HG03558 (cell line): Measurements from ENCODE around the gene BCL2L12.
"Not testable (repeated sequence)": the region's sequence is repeated elsewhere in the genome, so short reads cannot be mapped to it uniquely, and the experiment has no call there.

Experiments
- ATAC-seq: cut with Tn5 transposase; IDR thresholded peaks from one replicate; pipeline ENCODE4 v1.9.1; 2021; ENCODE audit warnings: moderate number of reproducible peaks; ENCODE audit not compliant: unreplicated experiment; ENCODE audit errors: extremely low read depth

BCL2L12 gene

GRCh38 chr19:49665351-49666119 lies at the start of gene BCL2L12, which contains the start of gene IRF3:
BCL2L12 (plus strand) TSS chr19:49665933; CDS start chr19:49666693, 760 bp downstream.
IRF3 (minus strand) TSS chr19:49665857; CDS start chr19:49664838, 1,019 bp downstream.
- ATAC-seq = peak; percentile 58

- no peak for ATAC-seq
These were observed 49.2 kb upstream of the BCL2L12 start for GRCh38 chr19:49616532-49616931.

GRCh38 chr19:49616945-49617344 lies 48.8 kb upstream of the BCL2L12 start:
- no peak for ATAC-seq

GRCh38 chr19:49617860-49618259 lies 47.9 kb upstream of the BCL2L12 start:
- not testable (repeated sequence) for ATAC-seq

GRCh38 chr19:49624967-49625910 lies 40.5 kb upstream of the BCL2L12 start:
- ATAC-seq = no peak

GRCh38 chr19:49626226-49626625 lies 39.5 kb upstream of the BCL2L12 start:
- ATAC-seq = no peak

GRCh38 chr19:49629659-49630058 lies 36.1 kb upstream of the BCL2L12 start:
- ATAC-seq = no peak

- ATAC-seq = no peak
These were observed 34.6 kb upstream of the BCL2L12 start for GRCh38 chr19:49631014-49631588.

- no peak for ATAC-seq
These were observed 34.0 kb upstream of the BCL2L12 start for GRCh38 chr19:49631610-49632192.

GRCh38 chr19:49632576-49632975 lies 33.2 kb upstream of the BCL2L12 start:
- no peak for ATAC-seq

GRCh38 chr19:49633273-49633672 lies 32.5 kb upstream of the BCL2L12 start:
- not testable (repeated sequence) for ATAC-seq

- ATAC-seq = no peak
These were observed 30.1 kb upstream of the BCL2L12 start for GRCh38 chr19:49635530-49636232.

- no peak for ATAC-seq
These were observed 29.4 kb upstream of the BCL2L12 start for GRCh38 chr19:49636233-49636932.

- ATAC-seq = no peak
These were observed 27.7 kb upstream of the BCL2L12 start for GRCh38 chr19:49637821-49638738.

- ATAC-seq = no peak
These were observed 26.2 kb upstream of the BCL2L12 start for GRCh38 chr19:49639401-49640112.

- ATAC-seq = peak; percentile 39
These were observed 25.4 kb upstream of the BCL2L12 start, which contains the start of gene RRAS for GRCh38 chr19:49640113-49640898. RRAS (minus strand) TSS chr19:49640143; CDS start chr19:49640098, 45 bp downstream.
